ENCODE results near the gene SDCCAG8. TPM values are rescaled to one million over a fixed set of nuclear protein-coding genes. Genes with fewer than 3 reads are reported as not detected.

SDCCAG8 gene
- total RNA-seq, 1 donor from 2014 or later, result 19.8 TPM

GRCh38 chr1:243469497-243469896 is 213.7 kb downstream of the SDCCAG8 start:
- Mint-ChIP-seq H3K4me3 (ENCODE audit: unreplicated experiment) (no peak overlapping the region), H3K36me3 (ENCODE audit: low read depth) (peaks cover 2% of the 10 kb centered on the region), H3K4me1 (ENCODE audit: low read depth) (peaks cover 6% of the 10 kb centered on the region), H3K27ac (ENCODE audit: unreplicated experiment) (no peak overlapping the region), H3K27me3 (ENCODE audit: low read depth) (no peaks in the 10 kb centered on the region), H3K9me3 (ENCODE audit: low read depth) (no peaks in the 10 kb centered on the region)
- DNase-seq (ENCODE audit: low spot score), result no peak
- no peak for TF ChIP-seq CTCF (IDR thresholded peaks at IDR 0.05)

- peaks cover 6% of the 10 kb centered on the region for H3K4me1 Mint-ChIP-seq (ENCODE audit: low read depth)
- no peak overlapping the region for H3K27ac Mint-ChIP-seq (ENCODE audit: unreplicated experiment)
- H3K9me3 Mint-ChIP-seq (ENCODE audit: low read depth), result no peaks in the 10 kb centered on the region
- H3K4me3 Mint-ChIP-seq (ENCODE audit: unreplicated experiment), result no peak overlapping the region
- TF ChIP-seq CTCF (IDR thresholded peaks at IDR 0.05), result no peak
- peaks cover 2% of the 10 kb centered on the region for H3K36me3 Mint-ChIP-seq (ENCODE audit: low read depth)
- no peak for DNase-seq (ENCODE audit: low spot score)
- no peaks in the 10 kb centered on the region for H3K27me3 Mint-ChIP-seq (ENCODE audit: low read depth)
Observed at GRCh38 chr1:243470502-243470901, 214.7 kb downstream of the SDCCAG8 start.

- Mint-ChIP-seq H3K4me1 (ENCODE audit: low read depth) (peaks cover 6% of the 10 kb centered on the region), H3K4me3 (ENCODE audit: unreplicated experiment) (no peak overlapping the region), H3K36me3 (ENCODE audit: low read depth) (peaks cover 4% of the 10 kb centered on the region), H3K27me3 (ENCODE audit: low read depth) (no peaks in the 10 kb centered on the region), H3K9me3 (ENCODE audit: low read depth) (no peaks in the 10 kb centered on the region), H3K27ac (ENCODE audit: unreplicated experiment) (no peak overlapping the region)
- DNase-seq (ENCODE audit: low spot score), result no peak
- TF ChIP-seq CTCF (IDR thresholded peaks at IDR 0.05), result no peak
Observed at GRCh38 chr1:243471026-243471685, 215.3 kb downstream of the SDCCAG8 start.

- no peaks in the 10 kb centered on the region for H3K9me3 Mint-ChIP-seq (ENCODE audit: low read depth)
Observed at GRCh38 chr1:243471754-243472745, 216.2 kb downstream of the SDCCAG8 start.

More at GRCh38 chr1:243471754-243472745, 216.2 kb downstream of the SDCCAG8 start:
- Mint-ChIP-seq H3K27me3 (ENCODE audit: low read depth) (no peaks in the 10 kb centered on the region), H3K36me3 (ENCODE audit: low read depth) (peaks cover 4% of the 10 kb centered on the region), H3K4me1 (ENCODE audit: low read depth) (peaks cover 6% of the 10 kb centered on the region), H3K27ac (ENCODE audit: unreplicated experiment) (no peak overlapping the region), H3K4me3 (ENCODE audit: unreplicated experiment) (no peak overlapping the region)
- TF ChIP-seq CTCF (IDR thresholded peaks at IDR 0.05), result no peak
- no peak for DNase-seq (ENCODE audit: low spot score)

All from chondrocyte (in vitro differentiated cells).